ENCODE measurements around the gene CGB7. TPM values are rescaled to one million over a fixed set of nuclear protein-coding genes. Genes with fewer than 3 reads are reported as not detected.

CGB7 gene
- total and polyA plus RNA-seq, 2 of the 13 experiments (the other 11 are each of a cell fraction or from before 2014, with no cell fraction given) = 0.07 TPM; not detected in 1

- TF ChIP-seq NFAT5 (CRISPR knock-in tag; IDR thresholded peaks at IDR 0.05) (0 out of 2 replicates have a peak, but pooled peaks have one; percentile 46), PAX8 (CRISPR knock-in tag; IDR thresholded peaks at IDR 0.05; ENCODE audit: borderline replicate concordance) (no peak), FOXA3 (CRISPR knock-in tag; IDR thresholded peaks at IDR 0.05) (0 out of 2 replicates have a peak, but pooled peaks have one; percentile 7), AGO1 (IDR thresholded peaks at IDR 0.05; ENCODE audit: low read depth, low read length, poor library complexity, severe bottlenecking) (peak; percentile 53), RFXAP (CRISPR knock-in tag; IDR thresholded peaks at IDR 0.05; ENCODE audit: borderline replicate concordance) (peak; percentile 55), LBX2 (CRISPR knock-in tag; IDR thresholded peaks at IDR 0.05; ENCODE audit: borderline replicate concordance) (peak; percentile 93), KLF9 (CRISPR knock-in tag; IDR thresholded peaks at IDR 0.05; ENCODE audit: low read depth) (peak; percentile 75; the same call in 1 of the 2 replicates), RFX1 (IDR thresholded peaks at IDR 0.05) (no peak), KLF11 (CRISPR knock-in tag; IDR thresholded peaks at IDR 0.05) (peak; percentile 42; the same call in 1 of the 2 replicates), HOXD1 (CRISPR knock-in tag; IDR thresholded peaks at IDR 0.05) (no peak), ZGPAT (CRISPR knock-in tag; IDR thresholded peaks at IDR 0.05) (peak; percentile 91), ZNF674 (CRISPR knock-in tag; IDR thresholded peaks at IDR 0.05; ENCODE audit: low read depth) (no peak), TEF (CRISPR knock-in tag; IDR thresholded peaks at IDR 0.05) (peak; percentile 30), SRSF4 (IDR thresholded peaks at IDR 0.05; ENCODE audit: low read depth, low read length, poor library complexity, severe bottlenecking) (no peak), NKX3-1 (CRISPR knock-in tag; IDR thresholded peaks at IDR 0.05) (peak; percentile 88), ZNF83 (CRISPR knock-in tag; IDR thresholded peaks at IDR 0.05; ENCODE audit: borderline replicate concordance) (no peak), ZNF615 (CRISPR knock-in tag; IDR thresholded peaks at IDR 0.05; ENCODE audit: borderline replicate concordance) (peak; percentile 86; the same call in 1 of the 2 replicates), DBP (CRISPR knock-in tag; IDR thresholded peaks at IDR 0.05; ENCODE audit: not compliant biosample characterization) (no peak), CCAR2 (optimal IDR thresholded peaks at IDR 0.05; ENCODE audit: low read depth, low read length) (no peak), CREM (IDR thresholded peaks at IDR 0.05) (peak; percentile 62; the same call in 1 of the 2 replicates), CREM (CRISPR knock-in tag; IDR thresholded peaks at IDR 0.05) (no peak)
Observed at GRCh38 chr19:49085020-49085867, 27.7 kb upstream of the CGB7 start, which contains the start of gene SNRNP70 (continued).
